GM12878 (cell line): ENCODE data around the gene TRA2B. TPM values are rescaled to one million over a fixed set of nuclear protein-coding genes. Genes with fewer than 3 reads are reported as not detected.

Experiments
- ATAC-seq: fragments of 200-7000 bp; cut with Tn5 transposase; 3 replicates; pipeline ENCODE4 v1.9.1; 2020; ENCODE audit warnings: mild to moderate bottlenecking, moderate library complexity
- Bru-seq: library from RNA; stranded (reverse); fragments of 400-500 nt; gene quantifications from one replicate; lab custom pipeline; 2021; lab: Mats Ljungman, UMichigan
- BruChase-seq, 2 experiments: library from RNA; stranded (reverse); fragments of 400-500 nt; gene quantifications; one replicate each; lab custom pipeline; 2021; lab: Mats Ljungman, UMichigan
- BruUV-seq: library from RNA; stranded (reverse); fragments of 400-500 nt; replicated peaks from 2 replicates; lab custom pipeline; 2021; lab: Mats Ljungman, UMichigan
- CTCF ChIA-PET: fragments of 300-600 bp; sonication (Branson Sonifier 250); formaldehyde crosslinking; extraction: SDS; loops from one replicate; lab custom pipeline; 2021; ENCODE audit warnings: inconsistent platforms; lab: Yijun Ruan, JAX
- POLR2A ChIA-PET: fragments of 350-600 bp; formaldehyde crosslinking; extraction: SDS; loops from one replicate; lab custom pipeline; 2021; ENCODE audit warnings: inconsistent platforms; lab: Charles Lee
- RAD21 ChIA-PET: fragments of 300-600 bp; sonication (Branson Sonifier 250); formaldehyde crosslinking; loops from one replicate; lab custom pipeline; 2023; ENCODE audit warnings: antibody characterized with exemption; ENCODE audit not compliant: unreplicated experiment; lab: Charles Lee
- SMC1A ChIA-PET: fragments of 300-600 bp; sonication (Branson Sonifier 250); formaldehyde crosslinking; loops from one replicate; lab custom pipeline; 2023; ENCODE audit not compliant: unreplicated experiment, uncharacterized antibody; lab: Charles Lee
- DNase-seq: peaks from one replicate; pipeline ENCODE4 v3.0.0-alpha.2; 2011; ENCODE audit warnings: low read depth, low spot score
- FAIRE-seq: peaks from 3 replicates; lab custom pipeline; 2011; peaks lifted over from hg19 to GRCh38; lab: Jason Lieb, UNC
- H2AFZ ChIP-seq: 2 replicates; pipeline ENCODE4 v1.6.0; 2011; ENCODE audit warnings: low read depth, low read length, control low read depth; ENCODE audit not compliant: control insufficient read depth
- H3K27ac ChIP-seq: 2 replicates; pipeline ENCODE4 v1.5.1; 2011; ENCODE audit warnings: control low read depth; ENCODE audit not compliant: control insufficient read depth, insufficient read depth
- H3K27me3 ChIP-seq, 2 experiments: replicated peaks in 1 of 2; 2 replicates each; pipeline versions ENCODE4 v1.6.0 to v1.6.1; 2011; ENCODE audit warnings: low read length in 1 of 2; ENCODE audit not compliant: control insufficient read depth in 2 of 2, insufficient read depth in 2 of 2
- H3K36me3 ChIP-seq, 2 experiments: 2 replicates each; pipeline ENCODE4 v1.5.1; 2011; ENCODE audit warnings: low read length in 1 of 2; ENCODE audit not compliant: control insufficient read depth in 2 of 2, insufficient read depth in 2 of 2
- H3K4me1 ChIP-seq: 2 replicates; pipeline ENCODE4 v1.6.1; 2011; ENCODE audit warnings: mild to moderate bottlenecking, low read length, moderate library complexity, mixed read lengths; ENCODE audit not compliant: control insufficient read depth, insufficient read depth
- H3K4me2 ChIP-seq: 2 replicates; pipeline ENCODE4 v1.6.0; 2011; ENCODE audit warnings: control low read depth; ENCODE audit not compliant: control insufficient read depth, insufficient read depth
- H3K4me3 ChIP-seq: fragments of 200-600 bp; sonication (generic); 2 replicates; pipeline ENCODE4 v1.5.1; 2016
- H3K79me2 ChIP-seq: 2 replicates; pipeline ENCODE4 v1.6.0; 2011; ENCODE audit warnings: low read length; ENCODE audit not compliant: control insufficient read depth, insufficient read depth
- H3K9ac ChIP-seq: 2 replicates; pipeline ENCODE4 v1.8.0; 2011; ENCODE audit warnings: low read length, control low read depth, mixed read lengths; ENCODE audit not compliant: control insufficient read depth, insufficient read depth
- H3K9me3 ChIP-seq: replicated peaks from 3 replicates; pipeline ENCODE4 v1.5.1; 2011; ENCODE audit warnings: mild to moderate bottlenecking, low read length; ENCODE audit not compliant: control insufficient read depth, insufficient read depth
- H4K20me1 ChIP-seq: 2 replicates; pipeline ENCODE4 v1.6.0; 2011; ENCODE audit not compliant: control insufficient read depth, insufficient read depth
- BCLAF1 ChIP-seq: fragments of 450-650 bp; IDR thresholded peaks from 2 replicates; pipeline ENCODE4 v1.6.1; 2017; ENCODE audit warnings: antibody characterized with exemption, mild to moderate bottlenecking, moderate library complexity
- BHLHE40 ChIP-seq, 2 experiments: fragments of 450-650 bp in 1 of 2; IDR thresholded peaks; 2 replicates each; pipeline ENCODE4 v1.6.1; 2011 to 2017; ENCODE audit warnings: low read depth in 2 of 2, borderline replicate concordance in 1 of 2, improper control_type of control experiment in 1 of 2, low read length in 1 of 2, mild to moderate bottlenecking in 1 of 2
- E2F4 ChIP-seq: IDR thresholded peaks from 2 replicates; pipeline ENCODE4 v1.6.1; 2012; ENCODE audit warnings: low read depth, low read length, improper control_type of control experiment
- ELK1 ChIP-seq: IDR thresholded peaks from 2 replicates; pipeline ENCODE4 v1.6.1; 2012; ENCODE audit warnings: low read depth, low read length, improper control_type of control experiment
- ETV6 ChIP-seq, 2 experiments: fragments of 450-650 bp in 1 of 2; IDR thresholded peaks in 1 of 2; conservative IDR thresholded peaks in 1 of 2; 2 replicates each; pipeline ENCODE4 v1.6.1; 2014; ENCODE audit warnings: antibody characterized with exemption in 1 of 2, borderline replicate concordance in 1 of 2, low read depth in 1 of 2, mild to moderate bottlenecking in 1 of 2, moderate library complexity in 1 of 2
- NBN ChIP-seq: fragments of 450-650 bp; IDR thresholded peaks from 2 replicates; pipeline ENCODE4 v1.6.1; 2016
- NFYB ChIP-seq: IDR thresholded peaks from 2 replicates; pipeline ENCODE4 v1.6.1; 2011; ENCODE audit warnings: low read depth, mild to moderate bottlenecking, low read length, improper control_type of control experiment, moderate library complexity; ENCODE audit not compliant: insufficient read depth
- PML ChIP-seq: IDR thresholded peaks from 2 replicates; pipeline ENCODE4 v1.6.1; 2012; ENCODE audit warnings: low read length, inconsistent platforms
- POLR2A ChIP-seq: IDR thresholded peaks from 2 replicates; pipeline ENCODE4 v1.6.1; 2011; ENCODE audit warnings: low read depth, mild to moderate bottlenecking, low read length
- RELA ChIP-seq: fragments of 450-650 bp; IDR thresholded peaks from 2 replicates; pipeline ENCODE4 v1.8.0; 2014; ENCODE audit warnings: borderline replicate concordance; ENCODE audit not compliant: partially characterized antibody
- SMAD5 ChIP-seq: IDR thresholded peaks from 2 replicates; pipeline ENCODE4 v1.6.1; 2016; ENCODE audit warnings: antibody characterized with exemption, low read depth
- ZNF207 ChIP-seq: fragments of 450-650 bp; IDR thresholded peaks from 2 replicates; pipeline ENCODE4 v1.6.1; 2014; ENCODE audit warnings: antibody characterized with exemption, mild to moderate bottlenecking, borderline replicate concordance
- WGBS: methylation state at CpG from one replicate; pipeline ENCODE4 v1.1.6; 2016; ENCODE audit warnings: low lambda C conversion rate; ENCODE audit not compliant: insufficient replicate concordance, insufficient coverage; ENCODE audit errors: missing lambda C conversion rate; 5-methylcytosine and 5-hydroxymethylcytosine counted together
- in situ Hi-C: fragments of 300-500 bp; cut with MboI; formaldehyde crosslinking; loops from 9 replicates; pipeline ENCODE4 v1.14.3; 2018; ENCODE audit warnings: mixed read lengths
- intact Hi-C: fragments of 100-400 bp; cut with micrococcal nuclease; formaldehyde crosslinking; loops from one replicate; pipeline ENCODE4 v1.14.2; 2022; ENCODE audit not compliant: unreplicated experiment
- long read RNA-seq, 2 experiments: library from polyadenylated mRNA; unstranded; transcript quantifications; one replicate each; pipeline ENCODE4 v2.0.0, GENCODE V29; 2019 to 2020
- polyA minus RNA-seq, 3 experiments: library from RNA; depleted of rRNA, polyadenylated mRNA; stranded (reverse); fragments of >200 nt; gene quantifications; 2 replicates each; pipeline ENCODE4 v1.2.3, GENCODE V29; 2011
- polyA plus RNA-seq, 11 experiments: library from polyadenylated mRNA; depleted of rRNA in 4 of 11; unstranded in 6 of 11; stranded (reverse) in 5 of 11; fragments of >200 nt; fragmentation: Nextera tagmentation in 4 of 11; fragmentation: Illumina TruSeq in 1 of 11; extraction: Ambion mirVana in 4 of 11; extraction: Trizol in 1 of 11; gene quantifications; 1 replicate in 1 of 11; 2 replicates in 10 of 11; pipeline versions ENCODE4 v1.2.1 to v1.2.3, GENCODE V29; 2011 to 2016; ENCODE audit warnings: inconsistent platforms in 2 of 11, missing spikeins in 2 of 11, low read depth in 1 of 11
- total RNA-seq, 4 experiments: library from RNA; depleted of rRNA in 3 of 4; stranded (reverse); fragments of >200 nt in 3 of 4; fragmentation: Illumina TruSeq in 1 of 4; extraction: Trizol in 1 of 4; gene quantifications; 2 replicates each; pipeline versions ENCODE4 v1.2.1 to v1.2.3, GENCODE V29; 2013 to 2021

TRA2B gene
- total RNA-seq (2013; cell fraction: nucleolus; rRNA removed): 623 and 632 TPM in 2 replicates
- total RNA-seq (2014; rRNA removed) (302 and 313 TPM in 2 replicates), total RNA-seq (2014; rRNA removed; fragmentation: Illumina TruSeq; extraction: Trizol) (286 and 317 TPM in 2 replicates), total RNA-seq (2021) (213 and 233 TPM in 2 replicates), polyA plus RNA-seq (2011; rRNA removed) (284 and 406 TPM in 2 replicates), polyA plus RNA-seq (2014; fragmentation: Illumina TruSeq; extraction: Trizol) (271 and 356 TPM in 2 replicates), polyA plus RNA-seq (2014; fragmentation: Nextera tagmentation; extraction: Ambion mirVana) (100 to 1,000 TPM; 130 to 153 TPM), polyA plus RNA-seq (2014; rRNA removed) (267 and 277 TPM in 2 replicates), polyA plus RNA-seq (2016; fragmentation: Nextera tagmentation; extraction: Ambion mirVana) (100 to 1,000 TPM; 285 to 291 TPM), polyA minus RNA-seq (2011; rRNA and poly(A)+ RNA removed) (214 and 234 TPM in 2 replicates), Bru-seq, nascent RNA (percentile 100 among the genes with signal in this experiment), BruChase-seq, experiment 1, labeled RNA remaining after a 6-hour chase (percentile 98 among the genes with signal in this experiment), BruChase-seq, experiment 2, labeled RNA remaining after a 2-hour chase (percentile 99 among the genes with signal in this experiment)
- polyA plus RNA-seq (2011; ENCODE audit: low read depth): 121 TPM
- polyA plus RNA-seq (2011; cell fraction: cytosol; rRNA removed): 144 and 166 TPM in 2 replicates
- polyA plus RNA-seq (2011; cell fraction: nucleus; rRNA removed): 281 and 356 TPM in 2 replicates
- 129 and 187 TPM in 2 replicates for polyA plus RNA-seq (2012)
- polyA minus RNA-seq (2011; cell fraction: cytosol; rRNA and poly(A)+ RNA removed): 134 and 165 TPM in 2 replicates
- polyA minus RNA-seq (2011; cell fraction: nucleus; rRNA and poly(A)+ RNA removed): 363 and 564 TPM in 2 replicates
- long read RNA-seq, experiment 1, full-length matches to known transcripts: 91 of 103 reads
- long read RNA-seq, experiment 1, partial matches to known transcripts: 1 of 103 reads
- long read RNA-seq, experiment 1, other reads (novel, unspliced or antisense): 11 of 103 reads
- long read RNA-seq, experiment 2, full-length matches to known transcripts: 165 of 196 reads
- long read RNA-seq, experiment 2, partial matches to known transcripts: 16 of 196 reads
- long read RNA-seq, experiment 2, other reads (novel, unspliced or antisense): 15 of 196 reads

- ChIA-PET RAD21 (interaction anchor here (1.0 kb wide), 1 partner anchor 630 kb away, joined by 5 read pairs; no protein-coding TSS in a partner anchor), SMC1A (interaction anchor here (0.5 to 0.7 kb wide), 2 partner anchors 8 to 632 kb away, joined by 4 read pairs; no protein-coding TSS in a partner anchor), CTCF (interaction anchor here (2.6 kb wide), 1 partner anchor 10 kb away, joined by 7 read pairs; no protein-coding TSS in a partner anchor), POLR2A (interaction anchor here (0.6 to 2.5 kb wide), 9 partner anchors 9 to 1321 kb away, joined by 3 to 10 read pairs (median 4); partner anchors contain the start of genes EIF4A2 and ETV5)
- Histone ChIP-seq H3K9me3 (no peaks in the 10 kb centered on the region; the same call in 2 of the 3 replicates), H3K36me3 (no peaks in the 10 kb centered on the region), H3K27ac (peak within 1 kb of the TSS; percentile 100), H3K9ac (peak within 1 kb of the TSS; percentile 100), H3K79me2 (peaks cover 51% of the 10 kb centered on the region), H2AFZ (peak within 1 kb of the TSS; percentile 99), H4K20me1 (no peaks in the 10 kb centered on the region; the same call in 1 of the 2 replicates), H3K4me3 (peak within 1 kb of the TSS; percentile 95), H3K4me2 (peak within 1 kb of the TSS; percentile 72), H3K27me3 (no peaks in the 10 kb centered on the region), H3K4me1 (no peaks in the 10 kb centered on the region)
- no TSS peak for BruUV-seq
- intact Hi-C loops: loop anchor here (5.0 to 10.0 kb wide), 3 partner anchors 634 to 1087 kb away; partner anchors contain the start of genes DNAJB11 and EIF4A2
- ATAC-seq (peak; percentile 87), FAIRE-seq (peak; percentile 69), DNase-seq (peak; percentile 90)
- in situ Hi-C loops: loop anchor here (25.0 kb wide), 1 partner anchor 849 kb away; the partner anchor contains the start of gene EIF4A2
- WGBS: 2% methylated on average over 51 of the region's 55 CpGs
- TF ChIP-seq E2F4 (peak; percentile 37; the same call in 1 of the 2 replicates), POLR2A (peak; percentile 100), BCLAF1 (peak; percentile 34; the same call in 1 of the 2 replicates), NBN (peak; percentile 88; the same call in 1 of the 2 replicates), ELK1 (peak; percentile 73; the same call in 1 of the 2 replicates), BHLHE40 (IDR thresholded peaks at IDR 0.05; ENCODE audit: borderline replicate concordance in 1 of 2, low read depth in 2 of 2, low read length in 1 of 2) (peak; percentile 85 to 92), NFYB (no peak), ZNF207 (peak; percentile 67), RELA (no peak), ETV6 (conservative IDR thresholded peaks at IDR 0.05 in 1 of 2, IDR thresholded peaks at IDR 0.05 in 1 of 2; ENCODE audit: borderline replicate concordance in 1 of 2, low read depth in 1 of 2) (peak in 1 of 2 experiments; percentile 11; a peak in 1 of 4 replicates), SMAD5 (peak; percentile 98), PML (peak; percentile 99)
Observed at GRCh38 chr3:185937689-185938374, at the start of gene TRA2B. Gene TRA2B, minus strand, starts transcription at chr3:185938014. Its CDS starts 154 bp downstream, at chr3:185937860.
